GM12891 (cell line): ENCODE data around the gene UBAP1.

Source experiments
- PAX5 ChIP-seq: IDR thresholded peaks from 2 replicates; pipeline ENCODE4 v1.6.1; 2011; ENCODE audit warnings: low read length, moderate library complexity, mild to moderate bottlenecking; ENCODE audit not compliant: insufficient read depth, severe bottlenecking
- POLR2A ChIP-seq: IDR thresholded peaks from 2 replicates; pipeline ENCODE4 v1.6.1; 2011; ENCODE audit warnings: low read depth, low read length, control low read depth
- POLR2AphosphoS5 ChIP-seq: IDR thresholded peaks from 2 replicates; pipeline ENCODE4 v1.6.1; 2011; ENCODE audit warnings: low read depth, low read length, control low read depth
- TAF1 ChIP-seq: IDR thresholded peaks from 2 replicates; pipeline ENCODE4 v1.6.1; 2011; ENCODE audit warnings: low read depth, low read length, control low read depth

DNA sequence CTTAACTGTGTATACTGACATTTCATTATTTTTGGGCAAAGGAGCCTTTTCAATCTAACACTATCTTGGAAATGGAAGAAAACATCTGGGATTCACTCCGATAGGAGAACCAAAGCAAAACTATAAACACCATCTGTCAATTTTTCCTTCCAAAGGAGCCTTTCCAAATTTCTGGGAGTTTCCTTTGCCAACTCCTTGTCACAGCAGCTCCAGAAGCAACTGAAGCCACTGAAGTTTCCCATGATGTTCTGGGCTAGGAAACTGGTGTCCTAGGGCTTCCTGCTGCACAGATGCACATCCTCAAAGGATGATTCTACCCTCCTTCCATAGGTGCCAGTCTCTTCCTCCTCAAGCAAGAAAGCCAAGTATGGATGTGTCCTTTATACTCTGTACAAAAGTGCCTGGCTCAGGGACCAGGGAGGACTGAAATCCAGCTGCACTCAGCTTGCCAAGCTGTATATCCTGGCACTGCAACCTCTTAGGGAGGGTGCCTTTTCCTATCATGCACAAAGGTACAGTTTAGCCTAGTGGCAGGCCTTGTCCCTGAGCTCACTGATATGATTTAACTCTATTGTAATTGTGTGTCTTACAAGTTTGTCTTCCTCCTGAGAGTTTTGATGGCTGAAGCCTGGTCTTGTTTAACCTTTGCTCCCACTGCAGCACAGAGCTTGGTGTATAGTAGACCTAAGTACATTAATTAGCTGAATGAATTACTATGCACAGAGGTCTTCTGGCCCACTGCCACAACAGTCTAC is 8.4 kb upstream of the UBAP1 start:
- no peak for TF ChIP-seq POLR2AphosphoS5
- TF ChIP-seq POLR2A = no peak
- no peak for TF ChIP-seq TAF1
- TF ChIP-seq PAX5 = no peak
